Activated T-cell treated with anti-CD3 and anti-CD28 coated beads, Interleukin-2, amount 50 U/mL, for 72 hours (primary cell): ENCODE results near the gene KIAA1958. TPM values are rescaled to one million over a fixed set of nuclear protein-coding genes. Genes with fewer than 3 reads are reported as not detected.

ENCODE experiments used
- ATAC-seq, 2 donors: fragments of 150-1000 bp; cut with Tn5 transposase; replicated peaks in 1 of 2; 2 replicates each; pipeline ENCODE4 v1.10.0; 2021; ENCODE audit warnings: moderate library complexity in 2 of 2, mild to moderate bottlenecking in 1 of 2
- DNase-seq, 2 donors: peaks; one replicate each; pipeline ENCODE4 v3.0.0; 2021 to 2022; ENCODE audit warnings: mixed read lengths in 1 of 2
- H3K27ac Mint-ChIP-seq: one replicate; pipeline ENCODE4 v1.8.0; 2022; ENCODE audit warnings: mild to moderate bottlenecking, moderate library complexity, mixed read lengths
- H3K27me3 Mint-ChIP-seq: one replicate; pipeline ENCODE4 v1.8.0; 2022; ENCODE audit warnings: low read depth, mixed read lengths
- H3K36me3 Mint-ChIP-seq, 2 donors: one replicate each; pipeline ENCODE4 v1.8.0; 2022; ENCODE audit warnings: mixed read lengths in 2 of 2, mild to moderate bottlenecking in 1 of 2; ENCODE audit not compliant: insufficient read depth in 2 of 2
- H3K4me1 Mint-ChIP-seq: one replicate; pipeline ENCODE4 v1.8.0; 2022; ENCODE audit warnings: low read depth, mixed read lengths
- H3K4me3 Mint-ChIP-seq, 2 donors: one replicate each; pipeline ENCODE4 v1.8.0; 2022; ENCODE audit warnings: mild to moderate bottlenecking in 2 of 2, mixed read lengths in 2 of 2, moderate library complexity in 2 of 2
- H3K9me3 Mint-ChIP-seq, 2 donors: one replicate each; pipeline ENCODE4 v1.8.0; 2022; ENCODE audit warnings: mixed read lengths in 2 of 2
- total RNA-seq, 2 donors: library from RNA; stranded (reverse); gene quantifications; one replicate each; pipeline ENCODE4 v1.2.3, GENCODE V29; 2022

The KIAA1958 gene
- total RNA-seq, 2 donors from 2014 or later, result 11.2 to 12.9 TPM

GRCh38 chr9:112699230-112699629 lies 212.6 kb downstream of the KIAA1958 start:
- Mint-ChIP-seq H3K9me3 (no peaks in the 10 kb centered on the region), H3K36me3 (peaks cover 0 to 12% of the 10 kb centered on the region in 2 donors), H3K27me3 (no peaks in the 10 kb centered on the region), H3K27ac (no peak overlapping the region), H3K4me3 (no peak overlapping the region), H3K4me1 (peaks cover 24% of the 10 kb centered on the region)
- no peak for ATAC-seq
- no peak for DNase-seq

- Mint-ChIP-seq H3K27ac (no peak overlapping the region), H3K36me3 (peaks cover 0 to 12% of the 10 kb centered on the region in 2 donors), H3K4me1 (peaks cover 24% of the 10 kb centered on the region), H3K4me3 (no peak overlapping the region), H3K27me3 (no peaks in the 10 kb centered on the region), H3K9me3 (no peaks in the 10 kb centered on the region)
- DNase-seq, result no peak
- ATAC-seq, result no peak
Measured at GRCh38 chr9:112700085-112700484, 213.5 kb downstream of the KIAA1958 start.

GRCh38 chr9:112703304-112703703 lies 216.7 kb downstream of the KIAA1958 start:
- ATAC-seq (no peak), DNase-seq (no peak)
- no peak overlapping the region for H3K4me3 Mint-ChIP-seq
- no peaks in the 10 kb centered on the region for H3K27me3 Mint-ChIP-seq
- H3K9me3 Mint-ChIP-seq, result no peaks in the 10 kb centered on the region
- H3K27ac Mint-ChIP-seq, result no peak overlapping the region
- H3K4me1 Mint-ChIP-seq, result peaks cover 27% of the 10 kb centered on the region
- H3K36me3 Mint-ChIP-seq, result peaks cover 0 to 6% of the 10 kb centered on the region in 2 donors

- H3K36me3 Mint-ChIP-seq, result peaks cover 2 to 7% of the 10 kb centered on the region in 2 donors
- ATAC-seq (no peak), DNase-seq (no peak)
- no peak overlapping the region for H3K27ac Mint-ChIP-seq
- H3K4me1 Mint-ChIP-seq, result peaks cover 24% of the 10 kb centered on the region
- no peaks in the 10 kb centered on the region for H3K9me3 Mint-ChIP-seq
- H3K4me3 Mint-ChIP-seq, result no peak overlapping the region
- no peaks in the 10 kb centered on the region for H3K27me3 Mint-ChIP-seq
Measured at GRCh38 chr9:112705768-112706427, 219.3 kb downstream of the KIAA1958 start.

GRCh38 chr9:112711050-112711689 lies 224.5 kb downstream of the KIAA1958 start:
- peaks cover 38% of the 10 kb centered on the region for H3K4me1 Mint-ChIP-seq
- no peaks in the 10 kb centered on the region for H3K9me3 Mint-ChIP-seq
- no peak overlapping the region for H3K4me3 Mint-ChIP-seq
- H3K36me3 Mint-ChIP-seq, result peaks cover 9 to 15% of the 10 kb centered on the region in 2 donors
- H3K27me3 Mint-ChIP-seq, result no peaks in the 10 kb centered on the region
- no peak overlapping the region for H3K27ac Mint-ChIP-seq
- ATAC-seq (no peak), DNase-seq (no peak)

GRCh38 chr9:112712678-112713077 lies 226.1 kb downstream of the KIAA1958 start:
- DNase-seq, result no peak
- Mint-ChIP-seq H3K9me3 (no peaks in the 10 kb centered on the region), H3K4me3 (no peak overlapping the region), H3K27me3 (no peaks in the 10 kb centered on the region), H3K27ac (no peak overlapping the region), H3K36me3 (peaks cover 9 to 15% of the 10 kb centered on the region in 2 donors), H3K4me1 (peaks cover 37% of the 10 kb centered on the region)
- no peak for ATAC-seq

- Mint-ChIP-seq H3K4me1 (peaks cover 29% of the 10 kb centered on the region), H3K27me3 (no peaks in the 10 kb centered on the region), H3K36me3 (peaks cover 3% of the 10 kb centered on the region in 2 donors), H3K9me3 (no peaks in the 10 kb centered on the region), H3K27ac (peak within 1 kb of the TSS; percentile 95), H3K4me3 (peak within 1 kb of the TSS; percentile 90 to 96)
- DNase-seq, result peak; percentile 98 to 99
- ATAC-seq, result peak; percentile 91 to 94
Measured at GRCh38 chr9:112717661-112718331, 231.2 kb downstream of the KIAA1958 start, which contains the start of gene INIP. Gene INIP (minus strand): TSS chr9:112718117. CDS start chr9:112716485, 1,632 bp downstream.

Other genes starting within 250 kb of the KIAA1958 start
- 100 to 1,000 TPM; 125 to 138 TPM for gene PTBP3, start 153.2 kb upstream of the KIAA1958 start, total RNA-seq
- gene HSDL2, start 106.7 kb upstream of the KIAA1958 start, total RNA-seq, result 10 to 100 TPM; 27.3 to 33.1 TPM
- gene INIP, start 231.3 kb downstream of the KIAA1958 start, total RNA-seq, result 10 to 100 TPM; 34.7 to 43.5 TPM